22Rv1 (cell line): Measurements from ENCODE around the gene NRXN3.

Experiments
- H3K27ac ChIP-seq: fragments of 450-650 bp; 2 replicates; pipeline ENCODE4 v1.5.1; 2017
- ZFX ChIP-seq: fragments of 450-650 bp; IDR thresholded peaks from 2 replicates; pipeline ENCODE4 v1.6.1; 2017; ENCODE audit warnings: antibody characterized with exemption, borderline replicate concordance
- TF ChIP-seq, protein P1 (sequence below): fragments of 450-650 bp; IDR thresholded peaks from 2 replicates; pipeline ENCODE4 v1.5.1; 2017; ENCODE audit warnings: mild to moderate bottlenecking

NRXN3 gene

GRCh38 chr14:79082883-79083282 lies 912.7 kb downstream of the NRXN3 start:
- no peak overlapping the region for H3K27ac ChIP-seq
- TF ChIP-seq, protein P1, sequence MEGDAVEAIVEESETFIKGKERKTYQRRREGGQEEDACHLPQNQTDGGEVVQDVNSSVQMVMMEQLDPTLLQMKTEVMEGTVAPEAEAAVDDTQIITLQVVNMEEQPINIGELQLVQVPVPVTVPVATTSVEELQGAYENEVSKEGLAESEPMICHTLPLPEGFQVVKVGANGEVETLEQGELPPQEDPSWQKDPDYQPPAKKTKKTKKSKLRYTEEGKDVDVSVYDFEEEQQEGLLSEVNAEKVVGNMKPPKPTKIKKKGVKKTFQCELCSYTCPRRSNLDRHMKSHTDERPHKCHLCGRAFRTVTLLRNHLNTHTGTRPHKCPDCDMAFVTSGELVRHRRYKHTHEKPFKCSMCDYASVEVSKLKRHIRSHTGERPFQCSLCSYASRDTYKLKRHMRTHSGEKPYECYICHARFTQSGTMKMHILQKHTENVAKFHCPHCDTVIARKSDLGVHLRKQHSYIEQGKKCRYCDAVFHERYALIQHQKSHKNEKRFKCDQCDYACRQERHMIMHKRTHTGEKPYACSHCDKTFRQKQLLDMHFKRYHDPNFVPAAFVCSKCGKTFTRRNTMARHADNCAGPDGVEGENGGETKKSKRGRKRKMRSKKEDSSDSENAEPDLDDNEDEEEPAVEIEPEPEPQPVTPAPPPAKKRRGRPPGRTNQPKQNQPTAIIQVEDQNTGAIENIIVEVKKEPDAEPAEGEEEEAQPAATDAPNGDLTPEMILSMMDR, result no peak
- no peak for TF ChIP-seq ZFX

GRCh38 chr14:79083356-79083755 lies 913.2 kb downstream of the NRXN3 start:
- H3K27ac ChIP-seq, result no peak overlapping the region
- TF ChIP-seq, protein P1, result no peak
- TF ChIP-seq ZFX, result no peak

DNA sequence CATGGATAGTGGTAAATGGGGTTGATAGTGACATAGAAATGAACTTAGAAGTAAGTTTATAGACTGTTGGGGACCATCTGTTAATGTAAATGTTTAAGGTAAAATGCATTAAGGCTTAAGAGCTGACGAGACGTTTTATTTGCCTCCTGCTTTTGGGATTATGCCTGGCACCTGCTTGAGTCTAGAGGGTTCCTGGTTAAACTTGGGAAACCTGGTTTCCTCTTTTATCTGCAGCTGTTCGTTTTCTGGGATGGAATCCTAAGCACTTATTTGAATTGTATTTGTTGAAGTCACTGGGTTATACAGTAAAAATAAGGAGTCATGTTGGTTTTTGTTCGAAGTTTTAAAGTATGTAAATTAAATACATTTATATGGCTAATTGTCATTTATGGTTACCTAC lies 914.7 kb downstream of the NRXN3 start:
- H3K27ac ChIP-seq, result no peak overlapping the region
- no peak for TF ChIP-seq ZFX
- TF ChIP-seq, protein P1, result no peak

- H3K27ac ChIP-seq, result no peak overlapping the region
Observed at GRCh38 chr14:79089576-79089975, 919.4 kb downstream of the NRXN3 start.

DNA sequence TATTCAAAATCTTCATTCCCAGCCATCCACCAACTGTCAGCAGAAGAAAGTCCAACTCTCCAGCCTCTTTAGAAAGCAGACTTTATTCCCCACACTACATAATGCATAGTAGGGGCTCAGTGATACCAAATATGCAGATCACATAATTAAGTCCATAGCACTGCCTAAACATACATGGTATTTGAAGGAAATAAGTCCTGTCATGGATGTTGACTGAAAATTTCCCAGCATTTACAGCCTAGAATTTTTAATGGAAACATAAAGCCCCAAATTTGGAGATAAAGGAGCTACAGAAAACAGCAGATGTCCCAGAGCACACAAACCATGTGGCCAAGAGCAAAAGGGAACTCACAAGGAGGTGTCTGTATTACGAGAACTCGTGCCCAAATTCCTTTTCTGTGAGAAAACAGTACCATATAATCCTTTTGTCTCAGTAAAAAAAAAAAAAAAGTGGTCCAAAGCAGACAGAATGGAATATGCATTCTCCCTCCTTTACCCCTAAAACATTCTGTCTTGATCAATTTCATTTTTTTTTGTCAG lies 920.5 kb downstream of the NRXN3 start:
- H3K27ac ChIP-seq, result no peak overlapping the region
- TF ChIP-seq, protein P1, result no peak
- no peak for TF ChIP-seq ZFX

More at GRCh38 chr14:79089576-79089975, 919.4 kb downstream of the NRXN3 start:
- TF ChIP-seq, protein P1, result no peak
- no peak for TF ChIP-seq ZFX

DNA sequence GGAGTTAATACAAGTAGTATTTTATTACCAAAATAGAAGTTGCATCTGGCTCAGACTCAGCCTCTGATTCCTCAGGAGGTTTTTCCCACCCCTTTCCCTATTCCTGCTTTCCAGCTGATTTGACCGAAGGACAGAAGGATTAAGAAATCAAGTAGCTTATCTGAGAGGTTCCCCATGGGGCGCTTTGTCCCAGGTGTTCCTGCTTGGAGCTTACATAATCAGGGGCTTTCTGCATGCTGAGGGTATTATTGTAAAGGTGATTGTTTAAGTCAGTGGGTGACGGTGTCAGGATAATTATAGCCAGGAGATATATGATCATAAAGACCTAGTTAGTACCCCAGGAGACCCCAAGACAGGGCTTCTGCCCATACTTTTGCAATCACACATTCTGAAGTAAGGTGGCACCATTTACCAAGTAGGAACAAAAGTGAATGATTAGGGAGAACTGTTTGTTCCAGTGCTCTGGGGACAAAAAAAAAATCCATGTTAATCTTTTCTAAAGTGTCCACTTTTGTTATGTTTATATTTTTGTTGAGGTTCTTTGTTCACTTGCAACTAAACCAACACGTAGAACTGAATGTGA lies 921.3 kb downstream of the NRXN3 start:
- no peak overlapping the region for H3K27ac ChIP-seq
- TF ChIP-seq, protein P1, result no peak
- TF ChIP-seq ZFX, result no peak

GRCh38 chr14:79093531-79093930 lies 923.4 kb downstream of the NRXN3 start:
- TF ChIP-seq ZFX, result no peak
- TF ChIP-seq, protein P1, result no peak
- H3K27ac ChIP-seq, result no peak overlapping the region
